Skeletal muscle tissue (tissue), 4 donors: ENCODE data around the gene C10orf105. TPM values are rescaled to one million over a fixed set of nuclear protein-coding genes. Genes with fewer than 3 reads are reported as not detected.

Experiments
- H3K27ac ChIP-seq: one replicate; pipeline ENCODE4 v1.7.0; 2013; ENCODE audit warnings: mild to moderate bottlenecking, low read depth, low read length, inconsistent platforms
- H3K27me3 ChIP-seq, 3 donors: one replicate each; pipeline ENCODE4 v1.7.0; 2013; ENCODE audit warnings: low read length in 3 of 3; ENCODE audit not compliant: control insufficient read depth in 3 of 3, insufficient read depth in 3 of 3
- H3K36me3 ChIP-seq, 3 donors: one replicate each; pipeline ENCODE4 v1.7.0; 2013; ENCODE audit warnings: low read length in 3 of 3; ENCODE audit not compliant: control insufficient read depth in 3 of 3, insufficient read depth in 3 of 3
- H3K4me1 ChIP-seq, 3 donors: one replicate each; pipeline ENCODE4 v1.7.0; 2013; ENCODE audit warnings: low read length in 3 of 3, mild to moderate bottlenecking in 3 of 3; ENCODE audit not compliant: control insufficient read depth in 3 of 3, insufficient read depth in 3 of 3
- H3K4me3 ChIP-seq, 3 donors: one replicate each; pipeline ENCODE4 v1.7.0; 2013; ENCODE audit warnings: low read length in 3 of 3
- H3K9ac ChIP-seq, 3 donors: one replicate each; pipeline ENCODE4 v1.7.0; 2013; ENCODE audit warnings: low read length in 3 of 3, mild to moderate bottlenecking in 3 of 3, moderate library complexity in 2 of 3, low read depth in 1 of 3
- H3K9me3 ChIP-seq, 3 donors: one replicate each; pipeline ENCODE4 v1.7.0; 2013; ENCODE audit warnings: low read length in 3 of 3; ENCODE audit not compliant: control insufficient read depth in 3 of 3
- total RNA-seq: library from RNA; depleted of rRNA; stranded (reverse); fragments of >200 nt; gene quantifications from one replicate; pipeline ENCODE4 v1.2.3, GENCODE V29; 2014
- donor health status: Osteomylitis.

Gene C10orf105
- total RNA-seq, 1 donor from 2014 or later = not detected

DNA sequence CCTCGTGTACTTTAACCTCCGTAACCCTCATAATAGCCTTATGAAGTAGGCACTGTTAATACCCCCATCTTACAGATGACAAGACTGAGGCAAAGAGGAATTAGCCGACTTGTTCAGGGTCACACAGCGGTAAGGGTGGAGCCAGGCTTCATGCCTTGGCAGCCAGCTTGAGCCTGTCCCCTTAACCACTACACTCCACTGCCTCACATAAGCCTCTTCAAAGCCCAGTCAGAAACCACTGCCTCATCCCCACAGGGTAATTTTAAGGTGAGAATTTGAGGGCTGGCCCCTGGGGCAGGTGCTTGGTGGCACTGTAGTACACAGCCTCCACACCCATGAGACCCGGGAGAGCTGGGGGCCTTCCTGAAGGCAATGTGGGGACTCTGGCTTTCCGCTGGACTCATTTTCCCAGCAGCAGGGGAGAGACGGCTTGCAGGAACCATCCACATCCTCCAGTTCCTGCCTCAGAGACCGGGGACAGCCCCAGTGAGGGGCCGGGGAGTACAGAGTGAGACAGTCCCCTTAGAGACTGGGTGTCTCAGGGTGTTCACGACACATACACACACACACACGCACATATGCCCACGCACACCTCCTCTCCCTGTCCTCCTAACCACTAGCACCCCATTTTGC lies 7.6 kb upstream of the C10orf105 start:
- Histone ChIP-seq H3K9ac (peak overlapping the region; percentile 7 to 54 (median 40)), H3K27me3 (no peaks in the 10 kb centered on the region), H3K4me1 (peaks cover 28 to 34% (median 33%) of the 10 kb centered on the region in 3 donors), H3K9me3 (no peaks in the 10 kb centered on the region), H3K4me3 (peak overlapping the region in 2 of 3 donors; percentile 26 to 45), H3K27ac (peak overlapping the region; percentile 74), H3K36me3 (no peaks in the 10 kb centered on the region)

DNA sequence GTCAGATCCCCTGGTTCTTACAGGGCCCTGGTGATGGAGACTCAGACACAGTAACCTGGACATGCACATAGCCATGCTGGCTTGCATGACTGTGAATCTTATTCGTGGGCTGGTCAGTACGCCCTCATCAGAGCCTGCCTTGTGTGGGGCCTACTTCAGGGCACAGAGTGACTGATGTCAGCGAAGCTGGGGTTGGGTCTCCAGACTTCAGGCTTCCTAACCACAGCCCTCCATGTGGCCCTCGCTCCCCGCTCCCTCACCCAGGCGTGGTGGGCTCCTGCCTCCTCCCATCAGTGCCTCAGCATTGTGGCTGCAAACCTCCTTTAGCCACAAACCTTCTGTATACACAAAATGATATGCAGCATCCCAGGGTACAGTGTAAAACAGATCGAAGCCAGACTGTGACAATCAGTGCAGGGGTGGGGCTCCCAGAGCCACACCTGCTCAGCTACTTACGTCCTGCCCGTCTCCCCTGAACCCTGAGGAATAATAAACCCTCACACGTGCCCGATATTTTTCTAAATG lies 7.1 kb upstream of the C10orf105 start:
- peaks cover 28 to 34% (median 33%) of the 10 kb centered on the region in 3 donors for H3K4me1 ChIP-seq
- no peaks in the 10 kb centered on the region for H3K9me3 ChIP-seq
- no peaks in the 10 kb centered on the region for H3K36me3 ChIP-seq
- no peaks in the 10 kb centered on the region for H3K27me3 ChIP-seq
- H3K9ac ChIP-seq = peak overlapping the region in 1 of 3 donors; percentile 25
- no peak overlapping the region for H3K4me3 ChIP-seq
- no peak overlapping the region for H3K27ac ChIP-seq

- Histone ChIP-seq H3K4me1 (peaks cover 28 to 34% (median 33%) of the 10 kb centered on the region in 3 donors), H3K27me3 (no peaks in the 10 kb centered on the region), H3K4me3 (no peak overlapping the region), H3K27ac (no peak overlapping the region), H3K9me3 (no peaks in the 10 kb centered on the region), H3K36me3 (no peaks in the 10 kb centered on the region), H3K9ac (no peak overlapping the region)
Observed at GRCh38 chr10:71725998-71726579, 6.5 kb upstream of the C10orf105 start.

DNA sequence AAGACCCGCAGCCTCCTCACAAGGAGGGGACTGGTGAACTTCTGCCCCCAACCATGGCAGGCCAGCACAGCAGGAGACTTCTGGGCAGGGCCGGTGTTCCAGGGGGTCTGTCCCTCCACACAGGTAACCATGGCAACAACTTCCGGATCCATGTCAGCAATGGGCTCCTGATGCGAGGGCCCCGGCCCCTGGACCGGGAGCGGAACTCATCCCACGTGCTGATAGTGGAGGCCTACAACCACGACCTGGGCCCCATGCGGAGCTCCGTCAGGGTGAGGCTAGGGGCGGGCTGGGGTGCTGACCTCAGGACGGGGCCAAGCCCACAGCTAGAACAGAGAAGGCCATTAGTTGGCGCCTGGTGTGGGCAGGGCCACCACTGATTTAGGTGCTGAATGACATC lies 5.7 kb upstream of the C10orf105 start:
- Histone ChIP-seq H3K27ac (no peak overlapping the region), H3K27me3 (no peaks in the 10 kb centered on the region), H3K4me1 (peaks cover 28 to 34% (median 33%) of the 10 kb centered on the region in 3 donors), H3K9me3 (no peaks in the 10 kb centered on the region), H3K4me3 (no peak overlapping the region), H3K36me3 (no peaks in the 10 kb centered on the region), H3K9ac (no peak overlapping the region)

- H3K36me3 ChIP-seq = no peaks in the 10 kb centered on the region
- peaks cover 28 to 34% (median 33%) of the 10 kb centered on the region in 3 donors for H3K4me1 ChIP-seq
- H3K9ac ChIP-seq = no peak overlapping the region
- no peaks in the 10 kb centered on the region for H3K9me3 ChIP-seq
- no peaks in the 10 kb centered on the region for H3K27me3 ChIP-seq
- no peak overlapping the region for H3K4me3 ChIP-seq
- H3K27ac ChIP-seq = no peak overlapping the region
Observed at GRCh38 chr10:71724539-71724938, 5.0 kb upstream of the C10orf105 start.

DNA sequence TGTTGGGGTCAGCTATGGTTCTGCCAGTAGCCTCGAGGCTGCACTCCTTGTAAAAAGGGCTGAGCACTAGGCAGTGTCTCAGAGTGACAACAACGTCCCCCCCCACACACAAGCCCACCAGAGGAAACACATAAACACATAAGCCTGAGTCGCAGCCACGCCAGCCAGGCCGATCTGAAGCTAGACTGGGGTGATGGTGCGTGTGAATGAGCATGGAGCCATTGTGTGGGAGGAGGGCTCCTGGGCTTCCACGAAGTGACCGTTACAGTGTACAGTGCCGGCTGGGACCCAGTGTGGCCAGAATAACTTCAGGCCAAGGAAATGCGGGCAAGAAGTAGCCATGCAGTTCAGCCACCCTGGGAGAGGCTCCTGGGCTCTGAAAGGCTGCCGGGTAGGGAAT lies 3.7 kb upstream of the C10orf105 start:
- Histone ChIP-seq H3K36me3 (no peaks in the 10 kb centered on the region), H3K9me3 (no peaks in the 10 kb centered on the region), H3K4me3 (no peak overlapping the region), H3K27ac (no peak overlapping the region), H3K27me3 (no peaks in the 10 kb centered on the region), H3K4me1 (peaks cover 24 to 29% (median 28%) of the 10 kb centered on the region in 3 donors), H3K9ac (no peak overlapping the region)

DNA sequence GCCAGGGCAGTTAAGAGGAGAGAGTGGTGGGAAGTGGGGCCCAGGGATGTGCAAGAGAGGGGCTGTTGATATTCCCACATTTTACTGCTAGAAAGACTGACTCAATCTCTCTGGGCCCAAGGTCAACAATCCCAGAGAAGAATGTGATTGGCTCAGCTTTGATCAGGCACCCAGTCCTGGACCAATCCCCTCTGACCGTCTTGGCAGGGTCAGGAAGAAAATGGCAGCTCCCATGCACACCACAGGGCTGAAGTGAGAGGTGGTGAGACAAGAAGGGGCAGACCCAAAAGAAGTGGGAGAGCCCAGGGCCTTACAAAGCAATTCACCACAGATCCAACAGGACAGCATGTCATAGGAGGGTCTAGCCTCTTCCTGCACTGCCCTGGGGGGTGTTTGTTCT lies 3.3 kb upstream of the C10orf105 start:
- H3K36me3 ChIP-seq = no peaks in the 10 kb centered on the region
- no peak overlapping the region for H3K9ac ChIP-seq
- H3K4me3 ChIP-seq = no peak overlapping the region
- no peak overlapping the region for H3K27ac ChIP-seq
- peaks cover 20 to 25% (median 24%) of the 10 kb centered on the region in 3 donors for H3K4me1 ChIP-seq
- no peaks in the 10 kb centered on the region for H3K9me3 ChIP-seq
- H3K27me3 ChIP-seq = no peaks in the 10 kb centered on the region

GRCh38 chr10:71721313-71721712 lies 1.7 kb upstream of the C10orf105 start:
- H3K36me3 ChIP-seq = no peaks in the 10 kb centered on the region
- H3K9me3 ChIP-seq = no peaks in the 10 kb centered on the region
- no peak overlapping the region for H3K27ac ChIP-seq
- H3K27me3 ChIP-seq = no peaks in the 10 kb centered on the region
- H3K9ac ChIP-seq = no peak overlapping the region
- H3K4me1 ChIP-seq = peaks cover 5 to 13% (median 11%) of the 10 kb centered on the region in 3 donors
- no peak overlapping the region for H3K4me3 ChIP-seq

DNA sequence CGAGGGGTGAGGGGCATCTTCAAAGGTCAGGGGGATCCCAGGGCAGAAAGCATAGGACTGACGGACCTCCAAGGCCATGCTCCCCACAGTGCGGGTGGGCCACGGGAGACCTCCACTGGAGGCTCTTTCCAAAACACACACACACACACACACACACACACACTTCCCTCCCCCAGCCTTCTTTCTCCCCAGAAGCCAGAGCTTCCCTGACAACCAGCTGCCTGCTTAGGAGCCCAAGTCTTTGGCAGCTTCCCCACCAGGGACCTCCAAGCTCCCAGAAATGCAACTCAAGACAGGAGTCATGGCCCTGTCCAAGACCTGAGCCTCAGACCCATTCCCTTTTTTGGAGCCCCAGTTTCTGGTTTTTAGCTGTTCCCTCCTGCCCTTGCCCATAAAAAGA lies 710 bp upstream of the C10orf105 start:
- Histone ChIP-seq H3K36me3 (no peaks in the 10 kb centered on the region), H3K27ac (no peak overlapping the region), H3K9me3 (no peaks in the 10 kb centered on the region), H3K27me3 (no peaks in the 10 kb centered on the region), H3K4me1 (peaks cover 7 to 14% (median 13%) of the 10 kb centered on the region in 3 donors), H3K4me3 (no peak overlapping the region), H3K9ac (no peak overlapping the region)

DNA sequence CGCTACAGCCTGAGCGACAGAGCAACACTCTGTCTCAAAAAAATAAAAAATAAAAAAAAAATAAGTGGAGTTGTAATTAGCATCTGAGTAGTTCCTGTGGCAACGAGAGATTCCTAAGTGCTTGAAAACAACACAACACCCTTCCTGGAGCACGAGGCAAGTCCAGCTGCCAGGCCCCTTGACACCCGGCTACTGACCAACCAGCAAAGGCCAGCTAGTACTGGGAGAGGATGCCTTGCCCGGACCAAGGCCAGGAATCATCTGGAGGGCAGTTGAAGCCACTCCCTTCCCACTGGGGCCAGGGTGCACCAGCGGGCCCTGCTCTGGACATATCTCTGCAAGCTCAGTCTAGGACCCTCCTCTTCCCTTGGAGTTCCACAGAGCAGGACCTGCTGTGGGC lies 536 bp downstream of the C10orf105 start:
- no peaks in the 10 kb centered on the region for H3K36me3 ChIP-seq
- no peaks in the 10 kb centered on the region for H3K9me3 ChIP-seq
- H3K4me1 ChIP-seq = peaks cover 20 to 27% (median 26%) of the 10 kb centered on the region in 3 donors
- no peaks in the 10 kb centered on the region for H3K27me3 ChIP-seq
- H3K4me3 ChIP-seq = no peak overlapping the region
- peak overlapping the region in 2 of 3 donors; percentile 20 to 33 for H3K9ac ChIP-seq
- H3K27ac ChIP-seq = no peak overlapping the region
